ENCODE data around the gene CFAP44.

GRCh38 chr3:113468539-113468938 lies 27.2 kb upstream of the CFAP44 start:
- TF ChIP-seq KLF13 (CRISPR knock-in tag; IDR thresholded peaks at IDR 0.05) (no peak), CTCF (CRISPR knock-in tag; IDR thresholded peaks at IDR 0.05) (no peak), ZBTB21 (CRISPR knock-in tag; IDR thresholded peaks at IDR 0.05) (no peak), ZNF781 (CRISPR knock-in tag; IDR thresholded peaks at IDR 0.05; ENCODE audit: borderline replicate concordance, not compliant biosample characterization) (no peak), MAFK (conservative IDR thresholded peaks at IDR 0.05 in 1 of 2, IDR thresholded peaks at IDR 0.05 in 1 of 2; ENCODE audit: low read length in 2 of 2) (no peak), POLR2A (IDR thresholded peaks at IDR 0.05; ENCODE audit: insufficient read depth in 1 of 2, low read depth in 2 of 2, low read length in 2 of 2) (no peak), RAD21 (CRISPR knock-in tag; IDR thresholded peaks at IDR 0.05) (no peak), RBFOX2 (IDR thresholded peaks at IDR 0.05; ENCODE audit: low read depth, low read length) (no peak), FOXP1 (IDR thresholded peaks at IDR 0.05) (no peak), FOXP1 (CRISPR knock-in tag; IDR thresholded peaks at IDR 0.05) (no peak), BCL3 (CRISPR knock-in tag; IDR thresholded peaks at IDR 0.05) (no peak), SRSF1 (optimal IDR thresholded peaks at IDR 0.05; ENCODE audit: low read depth, low read length) (no peak), POLR2AphosphoS2 (IDR thresholded peaks at IDR 0.05; ENCODE audit: low read depth, low read length) (no peak), CEBPB (IDR thresholded peaks at IDR 0.05; ENCODE audit: borderline replicate concordance, low read depth, low read length) (no peak)

Data from HepG2 (cell line).